Naive thymus-derived CD4-positive, alpha-beta T cell (primary cell): ENCODE results near the gene ARHGEF7. TPM values are rescaled to one million over a fixed set of nuclear protein-coding genes. Genes with fewer than 3 reads are reported as not detected.

Experiments
- ATAC-seq: fragments of 150-1000 bp; cut with Tn5 transposase; 2 replicates; pipeline ENCODE4 v1.10.0; 2021; ENCODE audit warnings: mild to moderate bottlenecking, moderate library complexity
- CTCF ChIA-PET: fragments of 350-600 bp; sonication (Branson Sonifier 250); formaldehyde crosslinking; loops from one replicate; lab custom pipeline; 2021; ENCODE audit warnings: antibody characterized with exemption; lab: Charles Lee
- POLR2A ChIA-PET: fragments of 350-600 bp; sonication (Branson Sonifier 250); formaldehyde crosslinking; loops from one replicate; lab custom pipeline; 2021; ENCODE audit warnings: antibody characterized with exemption, inconsistent platforms; lab: Charles Lee
- DNase-seq, 9 donors: peaks; one replicate each; pipeline versions ENCODE4 v3.0.0 to v3.0.0-alpha.2; 2020 to 2022; ENCODE audit warnings: mixed read lengths in 1 of 9
- H3K27ac ChIP-seq: one replicate; pipeline ENCODE4 v1.7.0; 2013; ENCODE audit warnings: mild to moderate bottlenecking, low read depth, low read length, moderate library complexity
- H3K27me3 ChIP-seq, 2 donors: one replicate each; pipeline ENCODE4 v1.7.0; 2013; ENCODE audit warnings: low read length in 2 of 2, mild to moderate bottlenecking in 2 of 2, moderate library complexity in 2 of 2; ENCODE audit not compliant: control insufficient read depth in 2 of 2, insufficient read depth in 2 of 2
- H3K36me3 ChIP-seq, 3 experiments: 1 replicate in 2 of 3; 2 replicates in 1 of 3; pipeline ENCODE4 v1.7.0; 2013; ENCODE audit warnings: low read length in 3 of 3, mild to moderate bottlenecking in 3 of 3, moderate library complexity in 1 of 3; ENCODE audit not compliant: insufficient read depth in 3 of 3, control insufficient read depth in 2 of 3
- H3K4me1 ChIP-seq, 2 donors: one replicate each; pipeline ENCODE4 v1.7.0; 2013; ENCODE audit warnings: low read length in 2 of 2, mild to moderate bottlenecking in 2 of 2, moderate library complexity in 1 of 2; ENCODE audit not compliant: control insufficient read depth in 2 of 2, insufficient read depth in 2 of 2
- H3K4me3 ChIP-seq: 2 replicates; pipeline ENCODE4 v1.7.0; 2013; ENCODE audit warnings: mild to moderate bottlenecking, low read length
- H3K9me3 ChIP-seq, 3 experiments: 1 replicate in 2 of 3; 2 replicates in 1 of 3; pipeline ENCODE4 v1.7.0; 2013; ENCODE audit warnings: low read length in 3 of 3; ENCODE audit not compliant: control insufficient read depth in 2 of 3
- H3K27ac Mint-ChIP-seq, 9 donors: one replicate each; pipeline ENCODE4 v1.8.0; 2020 to 2022; ENCODE audit warnings: mixed read lengths in 9 of 9, mild to moderate bottlenecking in 8 of 9, moderate library complexity in 5 of 9, inconsistent platforms in 2 of 9
- H3K27me3 Mint-ChIP-seq, 5 donors: one replicate each; pipeline ENCODE4 v1.8.0; 2021 to 2022; ENCODE audit warnings: mixed read lengths in 5 of 5, mild to moderate bottlenecking in 1 of 5
- H3K36me3 Mint-ChIP-seq, 5 donors: one replicate each; pipeline ENCODE4 v1.8.0; 2020 to 2022; ENCODE audit warnings: mixed read lengths in 5 of 5, mild to moderate bottlenecking in 3 of 5, inconsistent platforms in 1 of 5
- H3K4me1 Mint-ChIP-seq, 7 donors: one replicate each; pipeline ENCODE4 v1.8.0; 2020 to 2022; ENCODE audit warnings: mixed read lengths in 7 of 7, mild to moderate bottlenecking in 3 of 7, inconsistent platforms in 1 of 7
- H3K4me3 Mint-ChIP-seq, 10 donors: one replicate each; pipeline ENCODE4 v1.8.0; 2020 to 2022; ENCODE audit warnings: mild to moderate bottlenecking in 10 of 10, mixed read lengths in 10 of 10, moderate library complexity in 6 of 10, inconsistent platforms in 2 of 10
- H3K9me3 Mint-ChIP-seq, 11 donors: one replicate each; pipeline ENCODE4 v1.8.0; 2020 to 2022; ENCODE audit warnings: mixed read lengths in 11 of 11, mild to moderate bottlenecking in 4 of 11, inconsistent platforms in 1 of 11, moderate library complexity in 1 of 11
- intact Hi-C, 2 donors: fragments of 100-400 bp; cut with micrococcal nuclease; formaldehyde crosslinking; loops; one replicate each; pipeline ENCODE4 v1.15.1; 2023
- polyA plus RNA-seq, 2 donors: library from polyadenylated mRNA; unstranded; fragments of 300-500 nt; fragmentation: Illumina TruSeq; gene quantifications; one replicate each; pipeline ENCODE4 v1.2.3, GENCODE V29; 2021
- total RNA-seq, 6 experiments: library from RNA in 5 of 6; stranded (reverse) in 5 of 6; gene quantifications; 1 replicate in 5 of 6; 2 replicates in 1 of 6; pipeline ENCODE4 v1.2.3 and lab custom pipeline; 2021 to 2026

ARHGEF7 gene
- total and polyA plus RNA-seq, 7 experiments from 2014 or later = 10.0 to 84.0 (median 76.7) TPM

DNA sequence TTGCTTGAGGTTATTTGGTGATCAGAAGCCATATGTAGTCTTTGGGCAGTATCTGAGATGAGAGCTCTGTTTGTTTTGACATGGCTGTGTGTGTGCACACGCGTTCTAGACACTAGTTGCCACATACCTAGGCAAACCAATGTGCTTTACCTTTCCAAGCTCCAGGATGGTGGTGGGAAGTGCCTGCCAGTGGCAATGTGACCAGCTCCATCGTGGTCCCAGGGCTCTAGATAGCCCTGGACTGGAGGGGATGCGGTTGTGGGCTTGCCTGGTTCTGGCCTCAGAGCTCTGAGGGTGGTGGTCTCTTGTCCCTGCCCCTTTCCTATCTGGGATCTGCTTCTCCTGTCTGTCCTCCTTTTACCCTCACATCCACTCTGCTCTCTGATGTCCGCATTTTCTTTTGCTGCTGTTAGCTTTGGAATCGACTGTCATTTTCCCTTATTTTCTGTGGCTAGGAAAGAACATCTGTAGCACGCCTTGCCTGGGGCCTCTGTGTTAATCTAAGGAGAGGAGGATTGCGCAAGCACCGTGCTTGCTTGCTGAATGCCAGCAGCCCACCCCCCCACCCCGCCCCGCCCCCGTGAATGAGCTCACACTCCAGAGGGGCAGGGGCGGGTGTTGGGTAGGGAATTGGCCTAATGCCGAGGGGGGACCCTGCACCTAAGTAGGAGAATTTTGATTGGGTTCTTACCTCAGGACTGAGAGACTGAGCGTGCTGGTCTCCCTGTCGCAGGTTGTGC, 89.5 kb downstream of the ARHGEF7 start:
- H3K4me1 Mint-ChIP-seq = peaks cover 51 to 89% (median 82%) of the 10 kb centered on the region in 7 donors

DNA sequence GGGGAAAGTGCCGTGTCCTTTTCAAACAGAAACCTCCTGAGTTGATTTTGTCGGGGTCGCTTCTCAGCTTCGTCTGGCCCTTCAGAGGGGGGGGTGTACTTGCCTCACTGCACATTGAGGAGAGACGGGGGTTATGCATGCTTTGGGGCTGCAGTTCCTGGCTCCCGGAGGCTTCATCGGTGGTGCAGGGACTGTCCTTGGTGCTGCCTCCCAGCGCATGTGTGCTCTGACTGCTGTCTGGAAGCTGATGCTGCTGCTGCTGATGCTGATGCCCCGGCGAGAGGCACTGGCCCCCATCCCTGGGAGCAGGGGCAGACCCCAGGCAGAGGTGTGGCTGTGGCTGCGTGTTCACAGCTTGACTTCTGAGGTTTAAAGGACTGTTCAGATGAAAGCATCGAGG, 91.0 kb downstream of the ARHGEF7 start:
- Histone ChIP-seq H3K27me3 (no peaks in the 10 kb centered on the region), H3K4me1 (peaks cover 4 to 21% of the 10 kb centered on the region in 2 donors), H3K4me3 (no peak overlapping the region), H3K27ac (no peak overlapping the region), H3K36me3 (peaks cover 0 to 18% (median 0%) of the 10 kb centered on the region in 3 experiments), H3K9me3 (no peaks in the 10 kb centered on the region)
- peak overlapping the region in 3 of 9 donors; percentile 22 to 59 (median 41) for H3K27ac Mint-ChIP-seq
- ATAC-seq (no peak), DNase-seq (no peak)
- H3K4me3 Mint-ChIP-seq = no peak overlapping the region
- H3K27me3 Mint-ChIP-seq = no peaks in the 10 kb centered on the region
- POLR2A ChIA-PET = no interaction called here
- no peaks in the 10 kb centered on the region for H3K9me3 Mint-ChIP-seq
- CTCF ChIA-PET = no interaction called here
- intact Hi-C loops = no loop called here
- peaks cover 41 to 89% (median 81%) of the 10 kb centered on the region in 7 donors for H3K4me1 Mint-ChIP-seq
- H3K36me3 Mint-ChIP-seq = peaks cover under 1 to 25% (median 7%) of the 10 kb centered on the region in 5 donors

More for the DNA sequence above, 89.5 kb downstream of the ARHGEF7 start:
- intact Hi-C loops = no loop called here
- H3K27ac Mint-ChIP-seq = peak overlapping the region; percentile 21 to 91 (median 77)
- no peaks in the 10 kb centered on the region for H3K9me3 Mint-ChIP-seq
- peak overlapping the region in 2 of 10 donors; percentile 24 to 35 for H3K4me3 Mint-ChIP-seq
- H3K27me3 Mint-ChIP-seq = no peaks in the 10 kb centered on the region
- no peaks in the 10 kb centered on the region for H3K9me3 ChIP-seq
- peaks cover 4 to 36% of the 10 kb centered on the region in 2 donors for H3K4me1 ChIP-seq
- ChIA-PET POLR2A (no interaction called here), CTCF (no interaction called here)
- ATAC-seq = no peak
- no peak overlapping the region for H3K27ac ChIP-seq
- no peaks in the 10 kb centered on the region for H3K27me3 ChIP-seq
- peaks cover 0 to 9% (median 0%) of the 10 kb centered on the region in 3 experiments for H3K36me3 ChIP-seq
- H3K4me3 ChIP-seq = no peak overlapping the region
- no peak for DNase-seq
- H3K36me3 Mint-ChIP-seq = peaks cover 0 to 27% (median 12%) of the 10 kb centered on the region in 5 donors

DNA sequence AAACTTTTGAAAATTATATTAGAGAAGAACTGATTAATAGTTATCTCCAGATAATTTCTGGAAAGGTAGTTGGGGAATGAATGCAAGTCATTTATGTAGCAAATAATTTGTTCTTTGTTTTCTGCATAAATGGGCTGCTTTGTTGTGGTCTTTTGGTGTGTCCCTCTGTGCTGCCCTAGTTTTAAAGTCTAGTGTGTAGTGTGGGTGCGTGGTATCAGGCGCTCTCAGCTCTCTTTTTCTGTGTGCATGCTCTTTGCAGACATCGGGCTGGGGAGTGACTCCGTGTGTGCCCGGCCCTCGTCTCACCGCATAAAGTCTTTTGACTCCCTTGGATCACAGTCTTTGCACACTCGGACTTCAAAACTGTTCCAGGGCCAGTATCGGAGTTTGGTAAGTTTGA, 94.5 kb downstream of the ARHGEF7 start:
- no peak overlapping the region for H3K27ac ChIP-seq
- Mint-ChIP-seq H3K36me3 (peaks cover 0 to 24% (median 7%) of the 10 kb centered on the region in 5 donors), H3K4me1 (peaks cover 12 to 88% (median 76%) of the 10 kb centered on the region in 7 donors), H3K27ac (peak overlapping the region in 7 of 9 donors; percentile 1 to 88 (median 15)), H3K4me3 (no peak overlapping the region), H3K27me3 (no peaks in the 10 kb centered on the region), H3K9me3 (no peaks in the 10 kb centered on the region)
- ATAC-seq (no peak), DNase-seq (no peak)
- POLR2A ChIA-PET = no interaction called here
- H3K36me3 ChIP-seq = peaks cover 0 to 18% (median 0%) of the 10 kb centered on the region in 3 experiments
- no peaks in the 10 kb centered on the region for H3K4me1 ChIP-seq
- H3K9me3 ChIP-seq = no peaks in the 10 kb centered on the region
- intact Hi-C loops = loop anchor here in 1 of 2 donors (10.0 kb wide), 1 partner anchor 265 kb away; no protein-coding TSS in a partner anchor
- CTCF ChIA-PET = no interaction called here
- H3K27me3 ChIP-seq = no peaks in the 10 kb centered on the region
- no peak overlapping the region for H3K4me3 ChIP-seq

GRCh38 chr13:111210091-111210490, 95.0 kb downstream of the ARHGEF7 start:
- Mint-ChIP-seq H3K27me3 (no peaks in the 10 kb centered on the region), H3K27ac (peak overlapping the region in 6 of 9 donors; percentile 8 to 88 (median 55)), H3K9me3 (no peaks in the 10 kb centered on the region), H3K4me3 (no peak overlapping the region), H3K36me3 (peaks cover 0 to 24% (median 6%) of the 10 kb centered on the region in 5 donors), H3K4me1 (peaks cover 12 to 87% (median 74%) of the 10 kb centered on the region in 7 donors)
- no peak for DNase-seq
- ChIA-PET POLR2A (no interaction called here), CTCF (no interaction called here)
- H3K27me3 ChIP-seq = no peaks in the 10 kb centered on the region
- H3K4me3 ChIP-seq = no peak overlapping the region
- peaks cover 0 to 18% (median 0%) of the 10 kb centered on the region in 3 experiments for H3K36me3 ChIP-seq
- ATAC-seq = no peak
- no peaks in the 10 kb centered on the region for H3K9me3 ChIP-seq
- no peak overlapping the region for H3K27ac ChIP-seq
- intact Hi-C loops = loop anchor here in 1 of 2 donors (10.0 kb wide), 1 partner anchor 265 kb away; no protein-coding TSS in a partner anchor
- H3K4me1 ChIP-seq = no peaks in the 10 kb centered on the region

- ChIA-PET CTCF (interaction anchor here (1.0 to 1.4 kb wide), 2 partner anchors 14 to 144 kb away, joined by 3 read pairs; no protein-coding TSS in a partner anchor), POLR2A (interaction anchor here (0.5 to 0.8 kb wide), 3 partner anchors 22 to 308 kb away, joined by 3 to 5 read pairs (median 3); partner anchors contain the start of gene ANKRD10)
- H3K9me3 ChIP-seq = no peaks in the 10 kb centered on the region
- H3K4me1 Mint-ChIP-seq = peaks cover 16 to 87% (median 73%) of the 10 kb centered on the region in 7 donors
- DNase-seq = no peak
- peak overlapping the region in 8 of 9 donors; percentile 13 to 88 (median 54) for H3K27ac Mint-ChIP-seq
- peaks cover 0 to 18% (median 0%) of the 10 kb centered on the region in 5 donors for H3K36me3 Mint-ChIP-seq
- H3K27me3 Mint-ChIP-seq = no peaks in the 10 kb centered on the region
- intact Hi-C loops = loop anchor here in 1 of 2 donors (10.0 kb wide), 1 partner anchor 266 kb away; no protein-coding TSS in a partner anchor
- no peak for ATAC-seq
- H3K36me3 ChIP-seq = peaks cover 0 to 15% (median 0%) of the 10 kb centered on the region in 3 experiments
- H3K9me3 Mint-ChIP-seq = no peaks in the 10 kb centered on the region
- no peaks in the 10 kb centered on the region for H3K4me1 ChIP-seq
- H3K27me3 ChIP-seq = no peaks in the 10 kb centered on the region
- H3K4me3 Mint-ChIP-seq = no peak overlapping the region
- no peak overlapping the region for H3K4me3 ChIP-seq
- H3K27ac ChIP-seq = no peak overlapping the region
Measured at GRCh38 chr13:111210544-111211469, 95.7 kb downstream of the ARHGEF7 start.
